Body of pancreas (tissue), 4 donors: Measurements from ENCODE around the gene MYH11.

Experiments
- CTCF ChIP-seq, 7 experiments: fragments of 450-650 bp in 4 of 7; fragments of 200-600 bp in 3 of 7; sonication (generic) in 3 of 7; IDR thresholded peaks; one replicate each; pipeline ENCODE4 v1.5.1; 2016 to 2019; ENCODE audit warnings: antibody characterized with exemption in 7 of 7
- POLR2A ChIP-seq, 3 donors: fragments of 450-650 bp; IDR thresholded peaks; one replicate each; pipeline ENCODE4 v1.6.1; 2016; ENCODE audit warnings: antibody characterized with exemption in 3 of 3, mild to moderate bottlenecking in 2 of 3

GRCh38 chr16:15741207-15741871 is 115.5 kb downstream of the MYH11 start:
- no peak for TF ChIP-seq POLR2A (IDR thresholded peaks at IDR 0.05)
- TF ChIP-seq CTCF (IDR thresholded peaks at IDR 0.05) = no peak
